A549 (cell line): ENCODE results near the gene SNRNP70. TPM values are rescaled to one million over a fixed set of nuclear protein-coding genes. Genes with fewer than 3 reads are reported as not detected.
"Not testable (repeated sequence)": the region's sequence is repeated elsewhere in the genome, so short reads cannot be mapped to it uniquely, and the experiment has no call there.

Experiments used
- ATAC-seq, 2 experiments: fragments of 200-7000 bp in 1 of 2; fragments of >200 bp in 1 of 2; cut with Nextera tagmentation in 1 of 2; cut with Tn5 transposase in 1 of 2; 3 replicates each; pipeline versions ENCODE4 v1.8.0 to v1.9.1; 2018 to 2020; ENCODE audit warnings: mild to moderate bottlenecking in 1 of 2, moderate library complexity in 1 of 2
- CTCF ChIA-PET: fragments of 300-600 bp; sonication (Branson Sonifier 250); formaldehyde crosslinking; extraction: SDS; loops from one replicate; lab custom pipeline; 2021; ENCODE audit warnings: antibody characterized with exemption, inconsistent platforms; lab: Yijun Ruan, JAX
- POLR2A ChIA-PET: fragments of 350-600 bp; formaldehyde crosslinking; extraction: SDS; loops from one replicate; lab custom pipeline; 2021; ENCODE audit warnings: antibody characterized with exemption, inconsistent platforms; lab: Yijun Ruan, JAX
- DNase-seq, 2 experiments: peaks; one replicate each; pipeline versions ENCODE4 v3.0.0 to v3.0.0-alpha.2; 2011 to 2016; ENCODE audit warnings: low read depth in 1 of 2, low spot score in 1 of 2
- FAIRE-seq: peaks from 2 replicates; lab custom pipeline; 2011; peaks lifted over from hg19 to GRCh38; lab: Jason Lieb, UNC
- H3K27ac ChIP-seq, 2 experiments: fragments of >200 bp; sonication (Bioruptor Twin); formaldehyde crosslinking; 3 replicates each; pipeline ENCODE4 v1.5.1; 2016 to 2017
- H3K4me1 ChIP-seq: fragments of >200 bp; sonication (Bioruptor Twin); formaldehyde crosslinking; 3 replicates; pipeline ENCODE4 v1.6.1; 2016
- H3K4me2 ChIP-seq: fragments of >200 bp; sonication (Bioruptor Twin); formaldehyde crosslinking; 3 replicates; pipeline ENCODE4 v1.6.1; 2016
- H3K4me3 ChIP-seq: fragments of >200 bp; sonication (Bioruptor Twin); formaldehyde crosslinking; 3 replicates; pipeline ENCODE4 v1.5.1; 2016
- H3K9me3 ChIP-seq: fragments of >200 bp; sonication (Bioruptor Twin); formaldehyde crosslinking; 3 replicates; pipeline ENCODE4 v1.6.1; 2016
- BHLHE40 ChIP-seq: IDR thresholded peaks from 2 replicates; pipeline ENCODE4 v1.6.1; 2012; ENCODE audit warnings: low read depth, low read length, inconsistent platforms
- CHD2 ChIP-seq: fragments of 150-350 bp; IDR thresholded peaks from 2 replicates; pipeline ENCODE4 v1.6.1; 2014; ENCODE audit warnings: low read length; ENCODE audit not compliant: partially characterized antibody
- CTCF ChIP-seq: fragments of >200 bp; sonication (Bioruptor Twin); formaldehyde crosslinking; IDR thresholded peaks from 3 replicates; pipeline ENCODE4 v1.5.1; 2016
- EHF ChIP-seq: fragments of 250-450 bp; sonication (Bioruptor Pico); IDR thresholded peaks from 2 replicates; pipeline ENCODE4 v1.5.0; 2020; ENCODE audit warnings: mild to moderate bottlenecking
- EP300 ChIP-seq, 2 experiments: fragments of >200 bp; sonication (Bioruptor Twin); formaldehyde crosslinking; IDR thresholded peaks; 2 replicates in 1 of 2; 3 replicates in 1 of 2; pipeline ENCODE4 v1.6.1; 2016 to 2017
- FOSB ChIP-seq: fragments of 250-450 bp; sonication (Bioruptor Pico); IDR thresholded peaks from 2 replicates; pipeline ENCODE4 v1.5.0; 2020; ENCODE audit warnings: mild to moderate bottlenecking, moderate library complexity
- HES2 ChIP-seq: fragments of >200 bp; sonication (Bioruptor Twin); formaldehyde crosslinking; IDR thresholded peaks from 2 replicates; pipeline ENCODE4 v1.6.1; 2016
- JUN ChIP-seq, 2 experiments: fragments of >200 bp; sonication (Bioruptor Twin); formaldehyde crosslinking; IDR thresholded peaks; 2 replicates in 1 of 2; 3 replicates in 1 of 2; pipeline ENCODE4 v1.6.1; 2016 to 2017
- MYC ChIP-seq: IDR thresholded peaks from 2 replicates; pipeline ENCODE4 v1.6.1; 2012; ENCODE audit warnings: mild to moderate bottlenecking, inconsistent platforms, low read length, improper control_type of control experiment, borderline replicate concordance
- NPAS2 ChIP-seq: fragments of 250-450 bp; sonication (Bioruptor Pico); IDR thresholded peaks from 2 replicates; pipeline ENCODE4 v1.8.0; 2022; ENCODE audit warnings: mild to moderate bottlenecking, moderate library complexity, borderline replicate concordance
- PHF8 ChIP-seq: fragments of 200-600 bp; sonication (generic); IDR thresholded peaks from 2 replicates; pipeline ENCODE4 v1.6.1; 2016; ENCODE audit warnings: low read depth, mild to moderate bottlenecking, antibody characterized with exemption, moderate library complexity, borderline replicate concordance
- POLR2A ChIP-seq: IDR thresholded peaks from 2 replicates; pipeline ENCODE4 v1.6.1; 2012; ENCODE audit warnings: mild to moderate bottlenecking, low read length
- RAD21 ChIP-seq, 2 experiments: fragments of >200 bp in 1 of 2; sonication (Bioruptor Twin) in 1 of 2; formaldehyde crosslinking in 1 of 2; IDR thresholded peaks in 1 of 2; conservative IDR thresholded peaks in 1 of 2; 2 replicates in 1 of 2; 3 replicates in 1 of 2; pipeline ENCODE4 v1.6.1; 2012 to 2018; ENCODE audit warnings: inconsistent platforms in 1 of 2
- RFX5 ChIP-seq: fragments of 450-650 bp; IDR thresholded peaks from 2 replicates; pipeline ENCODE4 v1.7.1; 2014; ENCODE audit warnings: antibody characterized with exemption, mild to moderate bottlenecking, moderate library complexity
- SMC3 ChIP-seq: fragments of >200 bp; sonication (Bioruptor Twin); formaldehyde crosslinking; IDR thresholded peaks from 3 replicates; pipeline ENCODE4 v1.6.1; 2018; ENCODE audit warnings: inconsistent platforms
- SREBF2 ChIP-seq: fragments of 450-650 bp; IDR thresholded peaks from 2 replicates; pipeline ENCODE4 v1.6.1; 2014; ENCODE audit warnings: mild to moderate bottlenecking, moderate library complexity
- TP53 ChIP-seq: fragments of 250-450 bp; sonication (Bioruptor Pico); IDR thresholded peaks from 2 replicates; pipeline ENCODE4 v1.5.0; 2021; ENCODE audit warnings: mild to moderate bottlenecking, moderate library complexity
- ZC3H11A ChIP-seq: fragments of 450-650 bp; IDR thresholded peaks from 2 replicates; pipeline ENCODE4 v1.6.1; 2014; ENCODE audit warnings: antibody characterized with exemption, mild to moderate bottlenecking
- ZFP36 ChIP-seq: fragments of 450-650 bp; IDR thresholded peaks from 2 replicates; pipeline ENCODE4 v1.6.1; 2014; ENCODE audit warnings: borderline replicate concordance; ENCODE audit not compliant: partially characterized antibody
- ZSCAN20 ChIP-seq: fragments of 250-450 bp; sonication (Bioruptor Pico); IDR thresholded peaks from 2 replicates; pipeline ENCODE4 v1.8.0; 2022; ENCODE audit warnings: mild to moderate bottlenecking, moderate library complexity
- WGBS: methylation state at CpG from one replicate; pipeline ENCODE4 v1.1.6; 2017; ENCODE audit errors: missing lambda C conversion rate; 5-methylcytosine and 5-hydroxymethylcytosine counted together
- polyA plus RNA-seq, 4 experiments: library from polyadenylated mRNA; depleted of rRNA in 3 of 4; stranded (reverse); fragments of >200 nt; fragmentation: RNase III in 1 of 4; extraction: RNeasy Plus Mini Kit Qiagen cat#74134 plus additional on column Dnase treatment in 1 of 4; gene quantifications; 2 replicates in 3 of 4; 3 replicates in 1 of 4; pipeline ENCODE4 v1.2.3, GENCODE V29; 2011 to 2017
- TF ChIP-seq, protein P1 (sequence below): fragments of >200 bp; sonication (Bioruptor Twin); formaldehyde crosslinking; IDR thresholded peaks from 3 replicates; pipeline ENCODE4 v1.6.1; 2016
- TF ChIP-seq, protein P2 (sequence below): fragments of 450-650 bp; IDR thresholded peaks from 2 replicates; pipeline ENCODE4 v1.6.1; 2014; ENCODE audit warnings: antibody characterized with exemption

Gene SNRNP70
- polyA plus RNA-seq, 2 of the 4 experiments (the other 2 are of a cell fraction), result 214 to 350 TPM

DNA sequence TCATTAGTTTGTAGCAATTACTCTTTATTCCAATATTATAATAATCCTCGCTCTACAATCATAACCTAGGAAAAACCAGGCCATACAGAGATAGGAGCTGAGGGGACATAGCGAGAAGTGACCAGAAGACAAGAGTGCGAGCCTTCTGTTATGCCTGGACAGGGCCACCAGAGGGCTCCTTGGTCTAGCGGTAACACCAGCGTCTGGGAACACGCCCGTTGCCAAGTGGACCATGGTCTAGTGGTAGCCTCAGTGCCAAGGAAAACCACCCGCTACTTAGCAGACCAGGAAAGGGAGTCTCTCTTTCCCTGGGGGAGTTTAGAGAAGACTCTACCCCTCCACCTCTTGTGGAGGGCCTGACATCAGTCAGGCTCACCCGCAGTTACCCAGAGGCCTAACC, 10.4 kb upstream of the SNRNP70 start:
- DNase-seq (peak in 1 of 2 experiments; percentile 79), ATAC-seq (peak in 1 of 2 experiments; percentile 18; a peak in 2 of 6 replicates)
- H3K4me1 ChIP-seq, result peaks cover 16% of the 10 kb centered on the region
- H3K9me3 ChIP-seq, H3K4me2 ChIP-seq, H3K4me3 ChIP-seq, FAIRE-seq, H3K27ac ChIP-seq: not testable (repeated sequence)
- CTCF ChIA-PET, result interaction anchor here (0.7 to 8.8 kb wide), 38 partner anchors 8 to 359 kb away, joined by 3 to 121 read pairs (median 6); partner anchors contain the start of genes CGB7, GYS1, LIN7B and RUVBL2
- 14% methylated on average over 9 of the region's 9 CpGs for WGBS
- POLR2A ChIA-PET, result interaction anchor here (0.7 to 1.5 kb wide), 2 partner anchors 75 to 124 kb away, joined by 3 to 4 read pairs; no protein-coding TSS in a partner anchor
- TF ChIP-seq CTCF (peak; percentile 70), SMC3 (peak; percentile 73), RAD21 (conservative IDR thresholded peaks at IDR 0.05 in 1 of 2, IDR thresholded peaks at IDR 0.05 in 1 of 2) (peak; percentile 67 to 80)

DNA sequence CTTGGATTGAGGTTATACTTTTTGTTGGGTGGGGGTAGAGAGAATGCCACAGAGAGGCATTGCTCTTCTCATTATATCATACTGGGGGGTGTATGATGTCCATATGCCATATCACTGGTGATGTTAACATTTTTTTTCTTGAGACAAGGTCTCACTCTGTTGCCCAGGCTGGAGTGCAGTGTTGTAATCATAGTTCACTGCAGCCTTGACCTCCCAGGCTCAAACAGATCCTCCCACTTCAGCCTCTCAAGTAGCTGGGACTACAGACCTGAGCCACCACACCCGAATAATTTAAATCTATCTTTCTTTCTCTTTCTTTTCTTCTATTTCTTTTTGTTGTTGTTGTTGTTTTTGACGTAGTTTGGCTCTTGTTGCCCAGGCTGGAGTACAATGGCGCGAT, 4.9 kb upstream of the SNRNP70 start:
- no peak for FAIRE-seq
- DNase-seq, result no peak
- H3K9me3 ChIP-seq, result no peaks in the 10 kb centered on the region
- no peak overlapping the region for H3K4me2 ChIP-seq
- 80% methylated on average over 4 of the region's 4 CpGs for WGBS
- no peak overlapping the region for H3K27ac ChIP-seq
- POLR2A ChIA-PET, result no interaction called here
- peaks cover 6% of the 10 kb centered on the region for H3K4me1 ChIP-seq
- CTCF ChIA-PET, result interaction anchor here (0.6 to 3.2 kb wide), 8 partner anchors 15 to 745 kb away, joined by 3 to 17 read pairs (median 5); no protein-coding TSS in a partner anchor
- H3K4me3 ChIP-seq, result no peak overlapping the region
- TF ChIP-seq, protein P1, sequence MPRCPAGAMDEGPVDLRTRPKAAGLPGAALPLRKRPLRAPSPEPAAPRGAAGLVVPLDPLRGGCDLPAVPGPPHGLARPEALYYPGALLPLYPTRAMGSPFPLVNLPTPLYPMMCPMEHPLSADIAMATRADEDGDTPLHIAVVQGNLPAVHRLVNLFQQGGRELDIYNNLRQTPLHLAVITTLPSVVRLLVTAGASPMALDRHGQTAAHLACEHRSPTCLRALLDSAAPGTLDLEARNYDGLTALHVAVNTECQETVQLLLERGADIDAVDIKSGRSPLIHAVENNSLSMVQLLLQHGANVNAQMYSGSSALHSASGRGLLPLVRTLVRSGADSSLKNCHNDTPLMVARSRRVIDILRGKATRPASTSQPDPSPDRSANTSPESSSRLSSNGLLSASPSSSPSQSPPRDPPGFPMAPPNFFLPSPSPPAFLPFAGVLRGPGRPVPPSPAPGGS, result no peak
- TF ChIP-seq SREBF2 (no peak), BHLHE40 (no peak), EHF (no peak), HES2 (no peak)
- TF ChIP-seq, protein P2, sequence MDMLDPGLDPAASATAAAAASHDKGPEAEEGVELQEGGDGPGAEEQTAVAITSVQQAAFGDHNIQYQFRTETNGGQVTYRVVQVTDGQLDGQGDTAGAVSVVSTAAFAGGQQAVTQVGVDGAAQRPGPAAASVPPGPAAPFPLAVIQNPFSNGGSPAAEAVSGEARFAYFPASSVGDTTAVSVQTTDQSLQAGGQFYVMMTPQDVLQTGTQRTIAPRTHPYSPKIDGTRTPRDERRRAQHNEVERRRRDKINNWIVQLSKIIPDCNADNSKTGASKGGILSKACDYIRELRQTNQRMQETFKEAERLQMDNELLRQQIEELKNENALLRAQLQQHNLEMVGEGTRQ, result no peak
- ATAC-seq, result no peak

GRCh38 chr19:49081273-49081672, 4.0 kb upstream of the SNRNP70 start:
- Histone ChIP-seq H3K4me2 (no peak overlapping the region), H3K4me3 (no peak overlapping the region), H3K4me1 (peaks cover 6% of the 10 kb centered on the region), H3K9me3 (no peaks in the 10 kb centered on the region), H3K27ac (no peak overlapping the region)
- no peak for DNase-seq
- FAIRE-seq, result no peak
- no peak for ATAC-seq
- 82% methylated on average over 1 of the region's 1 CpG for WGBS
- CTCF ChIA-PET, result interaction anchor here (0.6 to 2.6 kb wide), 7 partner anchors 14 to 293 kb away, joined by 3 to 18 read pairs (median 4); no protein-coding TSS in a partner anchor
- no peak for TF ChIP-seq SMC3
- no peak for TF ChIP-seq RFX5
- no peak for TF ChIP-seq ZSCAN20 (CRISPR knock-in tag)
- no peak for TF ChIP-seq CTCF
- TF ChIP-seq NPAS2 (CRISPR knock-in tag), result no peak
- TF ChIP-seq FOSB (CRISPR knock-in tag), result no peak
- TF ChIP-seq CHD2, result no peak
- no peak for TF ChIP-seq TP53 (CRISPR knock-in tag)
- no peak for TF ChIP-seq RAD21 (conservative IDR thresholded peaks at IDR 0.05 in 1 of 2, IDR thresholded peaks at IDR 0.05 in 1 of 2)
- TF ChIP-seq MYC, result no peak
- TF ChIP-seq HES2, result no peak
- TF ChIP-seq PHF8, result no peak
- TF ChIP-seq JUN (IDR thresholded peaks at IDR 0.05), result no peak
- no peak for TF ChIP-seq EP300 (IDR thresholded peaks at IDR 0.05)
- no peak for TF ChIP-seq ZFP36
- TF ChIP-seq POLR2A, result no peak
- no peak for TF ChIP-seq ZC3H11A
- POLR2A ChIA-PET, result no interaction called here
